ENCODE measurements around the gene MT4. TPM values are rescaled to one million over a fixed set of nuclear protein-coding genes. Genes with fewer than 3 reads are reported as not detected.
A peak's percentile ranks its signal among the peaks of the same experiment; 100 is the strongest.

Gene MT4
- total RNA-seq, 4 donors from 2014 or later, result 46.1 to 1,445 (median 937) TPM; not detected in 1

DNA sequence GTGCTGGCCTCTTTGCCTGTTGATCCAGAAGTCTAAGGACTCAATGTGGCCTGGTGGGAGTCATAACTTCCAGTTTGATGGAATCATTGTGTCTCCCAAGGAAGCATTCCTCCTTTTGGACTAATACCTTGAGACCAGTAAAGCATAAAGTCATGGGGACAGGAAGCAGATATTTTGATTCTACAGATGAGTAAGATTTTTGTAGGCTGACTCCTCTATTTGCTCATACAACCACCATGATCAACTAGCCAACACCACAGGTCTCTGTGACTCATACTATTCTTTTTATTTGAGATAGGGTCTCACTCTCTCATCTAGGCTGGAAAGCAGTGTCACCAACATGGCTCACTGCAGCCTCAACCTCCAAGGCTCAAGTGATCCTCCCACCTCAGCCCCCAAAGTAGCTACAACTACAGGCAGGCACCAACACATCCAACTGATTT is 49.7 kb downstream of the MT4 start:
- DNase-seq (ENCODE audit: low spot score in 2 of 2), result no peak
- H3K4me3 ChIP-seq (ENCODE audit: low read depth, poor library complexity, severe bottlenecking), result no peak overlapping the region
- intact Hi-C loops (cut with DNase I; ENCODE audit: low total_unique reads), result no loop called here
- TF ChIP-seq POLR2A (IDR thresholded peaks at IDR 0.05), result no peak
- TF ChIP-seq, protein P1, sequence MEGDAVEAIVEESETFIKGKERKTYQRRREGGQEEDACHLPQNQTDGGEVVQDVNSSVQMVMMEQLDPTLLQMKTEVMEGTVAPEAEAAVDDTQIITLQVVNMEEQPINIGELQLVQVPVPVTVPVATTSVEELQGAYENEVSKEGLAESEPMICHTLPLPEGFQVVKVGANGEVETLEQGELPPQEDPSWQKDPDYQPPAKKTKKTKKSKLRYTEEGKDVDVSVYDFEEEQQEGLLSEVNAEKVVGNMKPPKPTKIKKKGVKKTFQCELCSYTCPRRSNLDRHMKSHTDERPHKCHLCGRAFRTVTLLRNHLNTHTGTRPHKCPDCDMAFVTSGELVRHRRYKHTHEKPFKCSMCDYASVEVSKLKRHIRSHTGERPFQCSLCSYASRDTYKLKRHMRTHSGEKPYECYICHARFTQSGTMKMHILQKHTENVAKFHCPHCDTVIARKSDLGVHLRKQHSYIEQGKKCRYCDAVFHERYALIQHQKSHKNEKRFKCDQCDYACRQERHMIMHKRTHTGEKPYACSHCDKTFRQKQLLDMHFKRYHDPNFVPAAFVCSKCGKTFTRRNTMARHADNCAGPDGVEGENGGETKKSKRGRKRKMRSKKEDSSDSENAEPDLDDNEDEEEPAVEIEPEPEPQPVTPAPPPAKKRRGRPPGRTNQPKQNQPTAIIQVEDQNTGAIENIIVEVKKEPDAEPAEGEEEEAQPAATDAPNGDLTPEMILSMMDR (IDR thresholded peaks at IDR 0.05), result no peak

DNA sequence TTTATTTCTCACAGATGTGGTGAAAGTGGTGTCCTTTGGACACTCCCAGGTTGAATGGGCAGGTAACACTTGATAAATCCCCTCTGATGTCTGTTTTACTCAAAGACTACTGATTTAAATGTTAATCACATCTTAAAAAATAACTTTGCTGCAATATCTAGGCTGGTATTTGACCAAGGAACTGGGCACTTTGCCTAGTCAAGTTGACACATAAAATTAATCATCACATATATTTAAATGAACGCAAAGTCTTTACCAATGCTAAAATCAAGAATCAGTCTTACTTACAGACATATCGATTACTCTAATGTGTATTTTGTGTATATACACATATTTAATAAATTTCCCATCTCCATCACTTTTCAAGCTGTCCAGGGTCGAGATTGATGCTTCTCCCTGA is 50.5 kb downstream of the MT4 start:
- DNase-seq (ENCODE audit: low spot score in 2 of 2), result no peak
- no peak for TF ChIP-seq POLR2A (IDR thresholded peaks at IDR 0.05)
- TF ChIP-seq, protein P1 (IDR thresholded peaks at IDR 0.05), result no peak

DNA sequence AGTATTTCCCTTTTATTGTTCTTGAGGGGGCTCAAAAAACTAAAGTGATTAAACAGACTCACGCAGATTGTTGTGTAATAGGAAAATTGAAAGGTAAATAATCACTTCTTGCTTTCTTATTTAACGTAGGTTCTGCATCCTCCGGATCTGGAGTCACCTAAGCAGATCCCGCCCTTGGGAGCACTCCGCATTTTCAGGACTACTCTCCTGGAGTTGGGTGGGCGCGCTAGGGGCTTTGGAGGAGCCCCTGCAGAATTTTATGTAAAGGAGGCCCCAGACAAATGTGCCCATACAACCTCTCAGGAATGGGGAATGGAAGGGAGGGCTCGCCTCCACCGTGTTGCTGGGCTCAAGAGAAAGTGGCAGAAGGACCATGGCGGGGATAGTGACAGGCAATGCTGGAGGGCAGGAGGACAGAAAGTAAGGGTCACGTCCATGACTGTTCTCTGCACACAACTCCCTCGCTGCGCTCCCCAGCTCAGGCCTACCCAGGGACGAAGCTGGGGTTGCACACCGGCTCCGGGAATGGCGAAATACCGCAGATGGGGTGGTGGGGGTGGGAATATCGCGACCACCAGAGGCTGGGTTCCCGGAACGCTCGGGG is 51.8 kb downstream of the MT4 start:
- no peak overlapping the region for H3K4me3 ChIP-seq (ENCODE audit: low read depth, poor library complexity, severe bottlenecking)
- TF ChIP-seq, protein P1 (IDR thresholded peaks at IDR 0.05), result no peak
- no peak for TF ChIP-seq POLR2A (IDR thresholded peaks at IDR 0.05)
- 61 to 70% methylated on average over 23 of the region's 23 CpGs for WGBS, 2 donors
- no peak for DNase-seq (ENCODE audit: low spot score in 2 of 2)
- intact Hi-C loops (cut with DNase I; ENCODE audit: low total_unique reads), result no loop called here

More for the DNA sequence above, 50.5 kb downstream of the MT4 start:
- intact Hi-C loops (cut with DNase I; ENCODE audit: low total_unique reads), result no loop called here
- no peak overlapping the region for H3K4me3 ChIP-seq (ENCODE audit: low read depth, poor library complexity, severe bottlenecking)
- 84 to 85% methylated on average over 3 of the region's 3 CpGs for WGBS, 2 donors

DNA sequence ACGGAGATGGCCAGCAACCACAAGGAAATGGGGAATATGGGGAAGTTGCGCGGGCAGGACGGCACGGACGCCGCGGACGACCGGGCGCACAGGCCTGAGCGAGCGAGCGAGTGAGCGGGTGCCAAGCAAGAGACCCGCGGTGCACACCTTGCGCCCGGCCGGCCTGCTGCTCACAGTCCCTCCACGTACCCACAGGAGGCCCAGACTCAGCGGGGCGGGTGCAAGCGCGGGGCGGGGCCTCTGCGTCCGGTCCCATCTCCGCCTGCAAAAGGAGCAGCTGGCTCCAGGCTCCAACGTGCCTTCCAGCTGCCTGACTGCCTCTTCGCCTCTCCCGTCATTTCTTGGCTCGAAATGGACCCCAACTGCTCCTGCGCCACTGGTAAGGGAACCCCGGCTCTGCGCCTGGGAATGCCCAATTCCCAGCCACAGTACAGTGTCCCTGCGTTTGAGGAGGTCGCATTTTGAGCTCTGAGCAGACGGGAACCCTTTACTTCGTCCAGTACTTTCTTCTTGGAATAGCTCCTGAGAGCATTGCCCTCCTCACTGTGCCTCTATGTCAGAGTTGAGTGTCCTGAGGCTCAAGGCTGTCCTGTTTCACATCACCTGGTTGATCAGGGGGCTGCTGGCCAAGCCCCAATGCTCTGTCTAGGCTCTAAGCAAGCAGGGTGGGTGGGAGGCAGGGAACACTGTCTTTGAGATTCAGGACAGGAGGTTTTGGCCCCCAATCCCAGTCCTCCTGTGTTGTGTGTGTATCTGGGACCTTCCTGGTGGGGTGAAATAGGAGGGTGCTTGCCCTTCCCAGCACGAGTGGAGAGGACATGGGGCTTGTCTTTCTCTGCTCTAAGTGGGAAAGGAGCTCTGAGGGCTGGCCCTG is 52.6 kb downstream of the MT4 start:
- H3K4me3 ChIP-seq (ENCODE audit: low read depth, poor library complexity, severe bottlenecking), result no peak overlapping the region
- intact Hi-C loops (cut with DNase I; ENCODE audit: low total_unique reads), result no loop called here
- 8 to 10% methylated on average over 12 to 33 of the region's 41 CpGs for WGBS, 2 donors
- TF ChIP-seq POLR2A (IDR thresholded peaks at IDR 0.05), result no peak
- TF ChIP-seq, protein P1 (IDR thresholded peaks at IDR 0.05), result no peak
- peak; percentile 67 to 94 for DNase-seq (ENCODE audit: low spot score in 2 of 2)

DNA sequence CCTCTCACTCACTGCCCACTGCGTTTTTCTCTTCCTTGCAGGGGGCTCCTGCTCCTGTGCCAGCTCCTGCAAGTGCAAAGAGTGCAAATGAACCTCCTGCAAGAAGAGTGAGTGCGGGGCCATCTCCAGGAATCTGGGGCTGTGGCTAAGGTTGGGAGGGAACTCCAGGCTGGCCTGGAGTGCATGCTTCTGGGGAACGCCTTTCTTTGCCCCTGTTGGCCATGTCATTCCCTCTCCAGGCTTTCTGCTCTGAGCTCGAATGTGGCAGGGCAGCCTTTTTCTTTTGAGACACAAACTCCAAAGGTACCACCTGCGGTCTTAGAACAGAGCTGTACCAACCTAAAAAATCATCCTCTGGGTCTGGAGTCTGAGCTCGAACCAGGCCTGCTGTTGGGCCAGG is 53.3 kb downstream of the MT4 start:
- no peak for DNase-seq (ENCODE audit: low spot score in 2 of 2)
- no peak overlapping the region for H3K4me3 ChIP-seq (ENCODE audit: low read depth, poor library complexity, severe bottlenecking)
- 80 to 85% methylated on average over 6 of the region's 6 CpGs for WGBS, 2 donors
- intact Hi-C loops (cut with DNase I; ENCODE audit: low total_unique reads), result no loop called here
- TF ChIP-seq POLR2A (IDR thresholded peaks at IDR 0.05), result no peak
- TF ChIP-seq, protein P1 (IDR thresholded peaks at IDR 0.05), result no peak

Other genes starting within 250 kb of the MT4 start
- 100 to 1,000 TPM in 3 of 4 donors, 10 to 100 TPM in 1; 77.3 to 149 (median 124) TPM for gene AMFR, start 139.5 kb upstream of the MT4 start, total RNA-seq
- 10 to 100 TPM; 39.9 to 98.6 (median 46.1) TPM for gene NUDT21, start 113.7 kb upstream of the MT4 start, total RNA-seq
- 10 to 100 TPM; 17.0 to 42.2 (median 34.6) TPM for gene OGFOD1, start 113.5 kb upstream of the MT4 start, total RNA-seq
- gene BBS2, start 45.0 kb upstream of the MT4 start, total RNA-seq, result 100 to 1,000 TPM in 2 of 4 donors, 10 to 100 TPM in 2; 76.6 to 106 (median 92.4) TPM
- gene MT3, start 24.5 kb downstream of the MT4 start, total RNA-seq, result 1 to 10 TPM in 1 of 4 donors, not detected in 3; 1.2 TPM
- gene MT2A, start 43.5 kb downstream of the MT4 start, total RNA-seq, result 100 to 1,000 TPM in 3 of 4 donors, 10 to 100 TPM in 1; 35.8 to 190 (median 135) TPM
- gene MT1E, start 60.7 kb downstream of the MT4 start, total RNA-seq, result 100 to 1,000 TPM; 140 to 437 (median 224) TPM
- gene MT1M, start 67.6 kb downstream of the MT4 start, total RNA-seq, result 10 to 100 TPM; 14.1 to 29.7 (median 17.1) TPM
- 10 to 100 TPM in 2 of 4 donors, 1 to 10 TPM in 2; 3.7 to 23.3 (median 11.2) TPM for gene MT1A, start 73.6 kb downstream of the MT4 start, total RNA-seq
- gene MT1B, start 86.8 kb downstream of the MT4 start, total RNA-seq, result not detected
- gene MT1F, start 92.9 kb downstream of the MT4 start, total RNA-seq, result 10 to 100 TPM in 2 of 4 donors, 1 to 10 TPM in 2; 2.1 to 17.2 (median 8.3) TPM
- 10 to 100 TPM in 2 of 4 donors, 1 to 10 TPM in 1, not detected in 1; 5.6 to 46.4 (median 37.8) TPM for gene MT1G, start 103.0 kb downstream of the MT4 start, total RNA-seq
- 1 to 10 TPM in 2 of 4 donors, not detected in 2; 1.2 to 3.9 TPM for gene MT1H, start 104.7 kb downstream of the MT4 start, total RNA-seq
- gene MT1X, start 117.4 kb downstream of the MT4 start, total RNA-seq, result 1,000 to 10,000 TPM; 1,041 to 3,584 (median 2,610) TPM
- 10 to 100 TPM; 21.0 to 40.6 (median 31.2) TPM for gene NUP93, start 165.1 kb downstream of the MT4 start, total RNA-seq